ENCODE data around the gene PKN1. TPM values are rescaled to one million over a fixed set of nuclear protein-coding genes. Genes with fewer than 3 reads are reported as not detected.

Gene PKN1
- total RNA-seq, 1 experiment from 2014 or later = 205 TPM

DNA sequence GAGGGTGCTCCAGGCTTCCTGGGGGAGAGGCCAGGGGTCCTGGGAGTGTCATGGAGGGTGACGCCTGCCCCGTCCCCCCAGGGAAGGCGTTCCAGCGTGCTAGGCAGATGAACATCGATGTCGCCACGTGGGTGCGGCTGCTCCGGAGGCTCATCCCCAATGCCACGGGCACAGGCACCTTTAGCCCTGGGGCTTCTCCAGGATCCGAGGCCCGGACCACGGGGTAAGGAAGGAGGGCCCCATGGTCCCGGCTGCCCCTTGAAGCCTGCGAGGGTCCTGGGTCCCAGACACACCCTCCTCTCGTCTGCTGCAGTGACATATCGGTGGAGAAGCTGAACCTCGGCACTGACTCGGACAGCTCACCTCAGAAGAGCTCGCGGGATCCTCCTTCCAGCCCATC is 30.6 kb downstream of the PKN1 start:
- no peak for DNase-seq (ENCODE audit: low read depth, low spot score)
- no TSS peak for BruUV-seq (replicated peaks)
- intact Hi-C loops (cut with micrococcal nuclease; ENCODE audit: unreplicated experiment) = no loop called here

DNA sequence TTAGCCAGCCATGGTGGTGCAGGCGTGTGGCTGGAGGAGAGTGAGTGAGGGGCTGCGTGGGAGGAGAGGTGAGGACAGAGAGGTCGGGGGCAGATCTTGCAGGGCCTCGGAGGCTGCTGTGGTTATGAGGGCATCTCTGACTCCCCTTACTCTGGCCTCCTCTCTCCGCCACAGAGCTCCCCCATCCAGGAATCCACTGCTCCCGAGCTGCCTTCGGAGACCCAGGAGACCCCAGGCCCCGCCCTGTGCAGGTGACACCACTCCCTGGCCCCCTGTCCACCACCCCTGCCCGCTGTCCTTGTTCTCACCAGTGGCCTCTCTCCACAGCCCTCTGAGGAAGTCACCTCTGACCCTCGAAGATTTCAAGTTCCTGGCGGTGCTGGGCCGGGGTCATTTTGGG is 34.3 kb downstream of the PKN1 start:
- Histone ChIP-seq H3K27ac (ENCODE audit: low read length) (no peak overlapping the region), H3K4me3 (ENCODE audit: low read depth in 2 of 2, low read length in 2 of 2) (no peak overlapping the region), H3K27me3 (ENCODE audit: control insufficient read depth, insufficient read depth, low read length) (no peaks in the 10 kb centered on the region), H3K36me3 (ENCODE audit: control insufficient read depth, insufficient read depth, low read length) (no peaks in the 10 kb centered on the region), H3K4me1 (ENCODE audit: control insufficient read depth, insufficient read depth, low read length) (peaks cover 2% of the 10 kb centered on the region; the same call in 1 of the 2 replicates), H3K9me3 (ENCODE audit: control insufficient read depth, insufficient read depth, low read depth, low read length) (no peaks in the 10 kb centered on the region)
- in situ Hi-C loops (cut with HindIII; ENCODE audit: low pct_unique_long_range_greater_than_20kb, low sequenced_read_pairs) (no loop called here), intact Hi-C loops (cut with micrococcal nuclease; ENCODE audit: unreplicated experiment) (no loop called here)
- BruUV-seq (replicated peaks) = no TSS peak
- DNase-seq (ENCODE audit: low read depth, low spot score) (no peak), ATAC-seq (no peak)
- POLR2A ChIA-PET = no interaction called here
- CTCF ChIA-PET = interaction anchor here (0.6 kb wide), 1 partner anchor 516 kb away, joined by 4 read pairs; no protein-coding TSS in a partner anchor
- no peak for TF ChIP-seq POLR2AphosphoS5 (IDR thresholded peaks at IDR 0.05; ENCODE audit: low read depth, low read length)
- TF ChIP-seq CTCF (IDR thresholded peaks at IDR 0.05) = no peak
- no peak for TF ChIP-seq TCF7L2 (IDR thresholded peaks at IDR 0.05; ENCODE audit: low read depth, low read length)
- TF ChIP-seq, protein P1, sequence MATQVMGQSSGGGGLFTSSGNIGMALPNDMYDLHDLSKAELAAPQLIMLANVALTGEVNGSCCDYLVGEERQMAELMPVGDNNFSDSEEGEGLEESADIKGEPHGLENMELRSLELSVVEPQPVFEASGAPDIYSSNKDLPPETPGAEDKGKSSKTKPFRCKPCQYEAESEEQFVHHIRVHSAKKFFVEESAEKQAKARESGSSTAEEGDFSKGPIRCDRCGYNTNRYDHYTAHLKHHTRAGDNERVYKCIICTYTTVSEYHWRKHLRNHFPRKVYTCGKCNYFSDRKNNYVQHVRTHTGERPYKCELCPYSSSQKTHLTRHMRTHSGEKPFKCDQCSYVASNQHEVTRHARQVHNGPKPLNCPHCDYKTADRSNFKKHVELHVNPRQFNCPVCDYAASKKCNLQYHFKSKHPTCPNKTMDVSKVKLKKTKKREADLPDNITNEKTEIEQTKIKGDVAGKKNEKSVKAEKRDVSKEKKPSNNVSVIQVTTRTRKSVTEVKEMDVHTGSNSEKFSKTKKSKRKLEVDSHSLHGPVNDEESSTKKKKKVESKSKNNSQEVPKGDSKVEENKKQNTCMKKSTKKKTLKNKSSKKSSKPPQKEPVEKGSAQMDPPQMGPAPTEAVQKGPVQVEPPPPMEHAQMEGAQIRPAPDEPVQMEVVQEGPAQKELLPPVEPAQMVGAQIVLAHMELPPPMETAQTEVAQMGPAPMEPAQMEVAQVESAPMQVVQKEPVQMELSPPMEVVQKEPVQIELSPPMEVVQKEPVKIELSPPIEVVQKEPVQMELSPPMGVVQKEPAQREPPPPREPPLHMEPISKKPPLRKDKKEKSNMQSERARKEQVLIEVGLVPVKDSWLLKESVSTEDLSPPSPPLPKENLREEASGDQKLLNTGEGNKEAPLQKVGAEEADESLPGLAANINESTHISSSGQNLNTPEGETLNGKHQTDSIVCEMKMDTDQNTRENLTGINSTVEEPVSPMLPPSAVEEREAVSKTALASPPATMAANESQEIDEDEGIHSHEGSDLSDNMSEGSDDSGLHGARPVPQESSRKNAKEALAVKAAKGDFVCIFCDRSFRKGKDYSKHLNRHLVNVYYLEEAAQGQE (IDR thresholded peaks at IDR 0.05; ENCODE audit: insufficient read depth in 1 of 2, low read depth in 2 of 2, low read length in 1 of 2) = no peak
- no peak for TF ChIP-seq SIN3A (IDR thresholded peaks at IDR 0.05; ENCODE audit: borderline replicate concordance, insufficient read depth, low read depth, low read length)

More for the DNA sequence above, 30.6 kb downstream of the PKN1 start:
- H3K9me3 ChIP-seq (ENCODE audit: control insufficient read depth, insufficient read depth, low read depth, low read length) = no peaks in the 10 kb centered on the region
- no peaks in the 10 kb centered on the region for H3K27me3 ChIP-seq (ENCODE audit: control insufficient read depth, insufficient read depth, low read length)
- TF ChIP-seq SIN3A (IDR thresholded peaks at IDR 0.05; ENCODE audit: borderline replicate concordance, insufficient read depth, low read depth, low read length) (no peak), CTCF (IDR thresholded peaks at IDR 0.05) (no peak), POLR2AphosphoS5 (IDR thresholded peaks at IDR 0.05; ENCODE audit: low read depth, low read length) (no peak), TCF7L2 (IDR thresholded peaks at IDR 0.05; ENCODE audit: low read depth, low read length) (no peak)
- TF ChIP-seq, protein P1 (IDR thresholded peaks at IDR 0.05; ENCODE audit: insufficient read depth in 1 of 2, low read depth in 2 of 2, low read length in 1 of 2) = no peak
- no peaks in the 10 kb centered on the region; the same call in 1 of the 2 replicates for H3K36me3 ChIP-seq (ENCODE audit: control insufficient read depth, insufficient read depth, low read length)
- in situ Hi-C loops (cut with HindIII; ENCODE audit: low pct_unique_long_range_greater_than_20kb, low sequenced_read_pairs) = no loop called here
- no peaks in the 10 kb centered on the region for H3K4me1 ChIP-seq (ENCODE audit: control insufficient read depth, insufficient read depth, low read length)
- CTCF ChIA-PET = no interaction called here
- POLR2A ChIA-PET = no interaction called here
- ATAC-seq = no peak
- H3K4me3 ChIP-seq (ENCODE audit: low read depth in 2 of 2, low read length in 2 of 2) = no peak overlapping the region
- no peak overlapping the region for H3K27ac ChIP-seq (ENCODE audit: low read length)
